SJCRH30 (cell line): ENCODE measurements around the gene GPR146. TPM values are rescaled to one million over a fixed set of nuclear protein-coding genes. Genes with fewer than 3 reads are reported as not detected.

Experiments
- DNase-seq, 2 experiments: peaks; one replicate each; pipeline ENCODE4 v3.0.0-alpha.2; 2015 to 2020
- H3K27ac ChIP-seq: fragments of 250-450 bp; sonication (Bioruptor Pico); 2 replicates; pipeline ENCODE4 v1.5.1; 2020; ENCODE audit warnings: mild to moderate bottlenecking, moderate library complexity
- H3K27me3 ChIP-seq: fragments of 250-450 bp; sonication (Bioruptor Pico); 2 replicates; pipeline ENCODE4 v1.5.1; 2020; ENCODE audit warnings: mild to moderate bottlenecking, moderate library complexity
- H3K36me3 ChIP-seq: fragments of 250-450 bp; sonication (Bioruptor Pico); 2 replicates; pipeline ENCODE4 v1.5.1; 2020; ENCODE audit warnings: mild to moderate bottlenecking, moderate library complexity
- H3K4me1 ChIP-seq: fragments of 250-450 bp; sonication (Bioruptor Pico); 2 replicates; pipeline ENCODE4 v1.5.1; 2020; ENCODE audit warnings: mild to moderate bottlenecking, moderate library complexity
- H3K4me3 ChIP-seq: fragments of 250-450 bp; sonication (Bioruptor Pico); 2 replicates; pipeline ENCODE4 v1.5.1; 2020; ENCODE audit warnings: mild to moderate bottlenecking, moderate library complexity
- H3K9me3 ChIP-seq: fragments of 250-450 bp; sonication (Bioruptor Pico); replicated peaks from 2 replicates; pipeline ENCODE4 v1.5.1; 2020; ENCODE audit warnings: mild to moderate bottlenecking, moderate library complexity
- total RNA-seq: library from RNA; depleted of rRNA; stranded (reverse); fragments of >200 nt; shearing (Covaris generic); gene quantifications from 2 replicates; pipeline ENCODE4 v1.2.3, GENCODE V29; 2014

Gene GPR146
- total RNA-seq, 1 experiment from 2014 or later = 0.93 TPM

- DNase-seq = no peak
Observed at GRCh38 chr7:1018334-1018695, 26.0 kb upstream of the GPR146 start.

GRCh38 chr7:1019255-1019785 is 25.0 kb upstream of the GPR146 start:
- Histone ChIP-seq H3K4me3 (no peak overlapping the region), H3K27ac (no peak overlapping the region), H3K4me1 (no peaks in the 10 kb centered on the region), H3K9me3 (no peaks in the 10 kb centered on the region), H3K36me3 (no peaks in the 10 kb centered on the region), H3K27me3 (no peaks in the 10 kb centered on the region)
- no peak for DNase-seq

More at GRCh38 chr7:1018334-1018695, 26.0 kb upstream of the GPR146 start:
- Histone ChIP-seq H3K36me3 (no peaks in the 10 kb centered on the region), H3K4me1 (no peaks in the 10 kb centered on the region), H3K27me3 (no peaks in the 10 kb centered on the region), H3K9me3 (no peaks in the 10 kb centered on the region), H3K27ac (no peak overlapping the region), H3K4me3 (no peak overlapping the region)

GRCh38 chr7:1019789-1020610 is 24.3 kb upstream of the GPR146 start:
- Histone ChIP-seq H3K27ac (no peak overlapping the region), H3K4me3 (no peak overlapping the region), H3K4me1 (no peaks in the 10 kb centered on the region), H3K36me3 (no peaks in the 10 kb centered on the region), H3K9me3 (no peaks in the 10 kb centered on the region), H3K27me3 (no peaks in the 10 kb centered on the region)
- no peak for DNase-seq

- DNase-seq = no peak
- Histone ChIP-seq H3K36me3 (no peaks in the 10 kb centered on the region), H3K4me3 (no peak overlapping the region), H3K4me1 (no peaks in the 10 kb centered on the region), H3K27me3 (no peaks in the 10 kb centered on the region), H3K9me3 (no peaks in the 10 kb centered on the region), H3K27ac (no peak overlapping the region)
Observed at GRCh38 chr7:1020849-1021251, 23.5 kb upstream of the GPR146 start.

- no peaks in the 10 kb centered on the region for H3K4me1 ChIP-seq
- no peak overlapping the region for H3K27ac ChIP-seq
- H3K9me3 ChIP-seq = no peaks in the 10 kb centered on the region
- no peaks in the 10 kb centered on the region for H3K27me3 ChIP-seq
- DNase-seq = no peak
- H3K4me3 ChIP-seq = no peak overlapping the region
- H3K36me3 ChIP-seq = no peaks in the 10 kb centered on the region
Observed at GRCh38 chr7:1021366-1021765, 23.0 kb upstream of the GPR146 start.

- Histone ChIP-seq H3K4me1 (no peaks in the 10 kb centered on the region), H3K27ac (no peak overlapping the region), H3K27me3 (no peaks in the 10 kb centered on the region), H3K4me3 (no peak overlapping the region), H3K9me3 (no peaks in the 10 kb centered on the region), H3K36me3 (no peaks in the 10 kb centered on the region)
- DNase-seq = no peak
Observed at GRCh38 chr7:1021931-1022330, 22.4 kb upstream of the GPR146 start.

- Histone ChIP-seq H3K4me1 (no peaks in the 10 kb centered on the region), H3K27me3 (no peaks in the 10 kb centered on the region), H3K36me3 (no peaks in the 10 kb centered on the region), H3K9me3 (no peaks in the 10 kb centered on the region), H3K27ac (no peak overlapping the region), H3K4me3 (no peak overlapping the region)
- no peak for DNase-seq
Observed at GRCh38 chr7:1022356-1022755, 22.0 kb upstream of the GPR146 start.

- Histone ChIP-seq H3K27me3 (no peaks in the 10 kb centered on the region), H3K4me3 (no peak overlapping the region), H3K4me1 (no peaks in the 10 kb centered on the region), H3K36me3 (no peaks in the 10 kb centered on the region), H3K27ac (no peak overlapping the region), H3K9me3 (no peaks in the 10 kb centered on the region)
- DNase-seq = no peak
Observed at GRCh38 chr7:1022801-1023465, 21.4 kb upstream of the GPR146 start.

GRCh38 chr7:1024331-1024841 is 20.0 kb upstream of the GPR146 start:
- Histone ChIP-seq H3K27ac (no peak overlapping the region), H3K36me3 (no peaks in the 10 kb centered on the region), H3K4me1 (peaks cover 4% of the 10 kb centered on the region; the same call in 1 of the 2 replicates), H3K9me3 (no peaks in the 10 kb centered on the region), H3K4me3 (no peak overlapping the region), H3K27me3 (no peaks in the 10 kb centered on the region)
- DNase-seq = no peak

- H3K27me3 ChIP-seq = no peaks in the 10 kb centered on the region
- no peaks in the 10 kb centered on the region for H3K9me3 ChIP-seq
- no peak for DNase-seq
- H3K4me1 ChIP-seq = peaks cover 4% of the 10 kb centered on the region; the same call in 1 of the 2 replicates
- no peak overlapping the region for H3K27ac ChIP-seq
- no peaks in the 10 kb centered on the region for H3K36me3 ChIP-seq
- H3K4me3 ChIP-seq = no peak overlapping the region
Observed at GRCh38 chr7:1024876-1025742, 19.2 kb upstream of the GPR146 start.

- Histone ChIP-seq H3K27me3 (no peaks in the 10 kb centered on the region), H3K4me3 (no peak overlapping the region), H3K9me3 (no peaks in the 10 kb centered on the region), H3K4me1 (peaks cover 4% of the 10 kb centered on the region; the same call in 1 of the 2 replicates), H3K27ac (no peak overlapping the region), H3K36me3 (no peaks in the 10 kb centered on the region)
- DNase-seq = peak in 1 of 2 experiments; percentile 14
Observed at GRCh38 chr7:1025743-1026581, 18.4 kb upstream of the GPR146 start.

- Histone ChIP-seq H3K27me3 (no peaks in the 10 kb centered on the region), H3K36me3 (no peaks in the 10 kb centered on the region), H3K9me3 (no peaks in the 10 kb centered on the region), H3K4me1 (peaks cover 4% of the 10 kb centered on the region; the same call in 1 of the 2 replicates), H3K4me3 (no peak overlapping the region), H3K27ac (no peak overlapping the region)
- no peak for DNase-seq
Observed at GRCh38 chr7:1026721-1027161, 17.6 kb upstream of the GPR146 start.

GRCh38 chr7:1027242-1028043 is 16.9 kb upstream of the GPR146 start:
- Histone ChIP-seq H3K27ac (no peak overlapping the region), H3K4me1 (peaks cover 4% of the 10 kb centered on the region; the same call in 1 of the 2 replicates), H3K27me3 (no peaks in the 10 kb centered on the region), H3K36me3 (no peaks in the 10 kb centered on the region), H3K4me3 (peak overlapping the region; percentile 74), H3K9me3 (no peaks in the 10 kb centered on the region)
- no peak for DNase-seq
